HepG2 (cell line): ENCODE results near the gene TMEM145. TPM values are rescaled to one million over a fixed set of nuclear protein-coding genes. Genes with fewer than 3 reads are reported as not detected.

Experiments used
- ATAC-seq: fragments of 200-7000 bp; cut with Tn5 transposase; 3 replicates; pipeline ENCODE4 v1.9.1; 2020; ENCODE audit warnings: mild to moderate bottlenecking, moderate library complexity
- BruUV-seq: library from RNA; stranded (reverse); fragments of 400-500 nt; replicated peaks from 2 replicates; lab custom pipeline; 2021; lab: Mats Ljungman, UMichigan
- CTCF ChIA-PET: fragments of 300-600 bp; formaldehyde crosslinking; extraction: SDS; loops from one replicate; lab custom pipeline; 2021; ENCODE audit warnings: low total read pairs, inconsistent platforms, low intra/inter-chr PET ratio; lab: Yijun Ruan, JAX
- POLR2A ChIA-PET: fragments of 350-600 bp; sonication (Branson Sonifier 250); formaldehyde crosslinking; loops from one replicate; lab custom pipeline; 2020; ENCODE audit warnings: antibody characterized with exemption, inconsistent platforms; lab: Yijun Ruan, JAX
- DNase-seq: peaks from one replicate; pipeline ENCODE4 v3.0.0-alpha.2; 2015; ENCODE audit warnings: low spot score
- FAIRE-seq: peaks from 3 replicates; lab custom pipeline; 2011; peaks lifted over from hg19 to GRCh38; lab: Jason Lieb, UNC
- H2AFZ ChIP-seq: one replicate; pipeline ENCODE4 v1.6.1; 2011; ENCODE audit warnings: low read length, inconsistent platforms
- H3K27ac ChIP-seq: fragments of 300-600 bp; 3 replicates; pipeline ENCODE4 v1.8.0; 2011; ENCODE audit warnings: mixed run types, mild to moderate bottlenecking, mixed read lengths, low read length, inconsistent platforms; ENCODE audit not compliant: insufficient read depth; ENCODE audit errors: extremely low read length
- H3K27me3 ChIP-seq, 2 experiments: fragments of 200-600 bp in 1 of 2; 2 replicates in 1 of 2; 3 replicates in 1 of 2; pipeline versions ENCODE4 v1.6.0 to v1.8.0; 2011; ENCODE audit warnings: low read length in 2 of 2, mild to moderate bottlenecking in 2 of 2, moderate library complexity in 2 of 2, inconsistent platforms in 1 of 2; ENCODE audit not compliant: insufficient read depth in 2 of 2, control insufficient read depth in 1 of 2
- H3K36me3 ChIP-seq, 2 experiments: fragments of 200-600 bp in 1 of 2; replicated peaks in 1 of 2; 2 replicates in 1 of 2; 3 replicates in 1 of 2; pipeline versions ENCODE4 v1.5.1 to v1.8.0; 2011; ENCODE audit warnings: low read length in 2 of 2, inconsistent platforms in 1 of 2; ENCODE audit not compliant: insufficient read depth in 2 of 2, control insufficient read depth in 1 of 2
- H3K4me1 ChIP-seq: 2 replicates; pipeline ENCODE4 v1.5.1; 2012; ENCODE audit warnings: low read length, inconsistent platforms; ENCODE audit not compliant: insufficient read depth
- H3K4me2 ChIP-seq: 2 replicates; pipeline ENCODE4 v1.6.0; 2011; ENCODE audit warnings: low read depth, low read length, inconsistent platforms
- H3K4me3 ChIP-seq, 3 experiments: fragments of 200-600 bp in 1 of 3; sonication (generic), shearing (Covaris generic) in 1 of 3; replicated peaks in 1 of 3; 2 replicates each; pipeline ENCODE4 v1.5.1; 2011 to 2016; ENCODE audit warnings: low read length in 3 of 3, inconsistent platforms in 2 of 3, low read depth in 2 of 3, mild to moderate bottlenecking in 2 of 3, control low read depth in 1 of 3, mixed read lengths in 1 of 3; ENCODE audit not compliant: insufficient read depth in 1 of 3
- H3K79me2 ChIP-seq: one replicate; pipeline ENCODE4 v1.6.1; 2011; ENCODE audit warnings: low read length, inconsistent platforms; ENCODE audit not compliant: insufficient read depth
- H3K9ac ChIP-seq: 2 replicates; pipeline ENCODE4 v1.6.0; 2011; ENCODE audit warnings: mild to moderate bottlenecking, low read depth, low read length, inconsistent platforms; ENCODE audit not compliant: insufficient read depth
- H3K9me3 ChIP-seq: 2 replicates; pipeline ENCODE4 v1.5.1; 2012; ENCODE audit warnings: mild to moderate bottlenecking, low read length
- H4K20me1 ChIP-seq: 2 replicates; pipeline ENCODE4 v1.6.0; 2011; ENCODE audit warnings: inconsistent platforms, mild to moderate bottlenecking, low read length, moderate library complexity; ENCODE audit not compliant: insufficient read depth
- KDM5B ChIP-seq: sonication (generic); formaldehyde crosslinking; IDR thresholded peaks from 2 replicates; pipeline ENCODE4 v1.4.0; 2020; ENCODE audit warnings: missing genetic modification reagents, mild to moderate bottlenecking, borderline replicate concordance
- PATZ1 ChIP-seq: sonication (generic); formaldehyde crosslinking; IDR thresholded peaks from 2 replicates; pipeline ENCODE4 v1.4.0; 2020; ENCODE audit warnings: missing genetic modification reagents
- ZNF777 ChIP-seq: sonication (generic); formaldehyde crosslinking; IDR thresholded peaks from 2 replicates; pipeline ENCODE4 v1.4.0; 2020; ENCODE audit warnings: missing genetic modification reagents
- WGBS: methylation state at CpG from one replicate; pipeline ENCODE4 v1.1.6; 2017; ENCODE audit warnings: low lambda C conversion rate; 5-methylcytosine and 5-hydroxymethylcytosine counted together
- in situ Hi-C: cut with HindIII; loops from 2 replicates; pipeline ENCODE4 v1.10.0; 2017; ENCODE audit warnings: low pct_unique_long_range_greater_than_20kb; ENCODE audit not compliant: extremely low pct_ligation_motif_present
- intact Hi-C: fragments of 100-400 bp; cut with micrococcal nuclease; formaldehyde crosslinking; loops from one replicate; pipeline ENCODE4 v1.10.0; 2022; ENCODE audit not compliant: unreplicated experiment
- polyA plus RNA-seq, 8 experiments: library from polyadenylated mRNA; depleted of rRNA in 3 of 8; stranded (reverse) in 7 of 8; unstranded in 1 of 8; fragments of >200 nt; fragmentation: Illumina TruSeq in 4 of 8; extraction: Trizol in 4 of 8; gene quantifications; 2 replicates each; pipeline versions ENCODE4 v1.2.1 to v1.2.3, GENCODE V29; 2011 to 2016; ENCODE audit warnings: low read depth in 4 of 8, missing spikeins in 1 of 8, mixed read lengths in 1 of 8; ENCODE audit not compliant: insufficient read depth in 1 of 8
- total RNA-seq, 5 experiments: library from RNA; depleted of rRNA; stranded (reverse); fragments of >200 nt; fragmentation: Illumina TruSeq; extraction: Trizol; gene quantifications; 2 replicates each; pipeline ENCODE4 v1.2.3, GENCODE V29; 2016; ENCODE audit warnings: low read depth in 1 of 5
- TF ChIP-seq, protein P1 (sequence below): sonication (generic); formaldehyde crosslinking; IDR thresholded peaks from 2 replicates; pipeline ENCODE4; 2020; ENCODE audit warnings: missing genetic modification reagents, mild to moderate bottlenecking, borderline replicate concordance

Gene TMEM145
- total and polyA plus RNA-seq, 2 of the 13 experiments (the other 11 are each of a cell fraction or from before 2014, with no cell fraction given): 0.07 to 5.1 TPM

DNA sequence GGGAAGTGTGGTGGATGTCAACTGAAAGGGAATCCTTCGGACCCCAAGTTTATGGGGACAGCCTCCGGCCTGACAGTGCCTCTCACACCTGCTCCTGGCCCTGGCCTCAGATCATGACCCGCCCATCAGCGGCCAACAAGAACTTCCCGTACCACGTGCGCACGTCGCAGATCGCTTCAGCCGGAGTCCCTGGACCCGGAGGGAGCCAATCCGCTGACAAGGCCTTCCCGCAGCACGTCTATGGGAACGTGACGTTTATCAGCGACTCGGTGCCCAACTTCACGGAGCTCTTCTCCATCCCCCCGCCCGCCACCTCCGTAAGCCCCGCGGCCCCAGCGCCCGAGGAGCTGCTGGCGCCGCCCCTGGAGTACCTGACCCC is 10.4 kb downstream of the TMEM145 start (continued):
- TF ChIP-seq, protein P1, sequence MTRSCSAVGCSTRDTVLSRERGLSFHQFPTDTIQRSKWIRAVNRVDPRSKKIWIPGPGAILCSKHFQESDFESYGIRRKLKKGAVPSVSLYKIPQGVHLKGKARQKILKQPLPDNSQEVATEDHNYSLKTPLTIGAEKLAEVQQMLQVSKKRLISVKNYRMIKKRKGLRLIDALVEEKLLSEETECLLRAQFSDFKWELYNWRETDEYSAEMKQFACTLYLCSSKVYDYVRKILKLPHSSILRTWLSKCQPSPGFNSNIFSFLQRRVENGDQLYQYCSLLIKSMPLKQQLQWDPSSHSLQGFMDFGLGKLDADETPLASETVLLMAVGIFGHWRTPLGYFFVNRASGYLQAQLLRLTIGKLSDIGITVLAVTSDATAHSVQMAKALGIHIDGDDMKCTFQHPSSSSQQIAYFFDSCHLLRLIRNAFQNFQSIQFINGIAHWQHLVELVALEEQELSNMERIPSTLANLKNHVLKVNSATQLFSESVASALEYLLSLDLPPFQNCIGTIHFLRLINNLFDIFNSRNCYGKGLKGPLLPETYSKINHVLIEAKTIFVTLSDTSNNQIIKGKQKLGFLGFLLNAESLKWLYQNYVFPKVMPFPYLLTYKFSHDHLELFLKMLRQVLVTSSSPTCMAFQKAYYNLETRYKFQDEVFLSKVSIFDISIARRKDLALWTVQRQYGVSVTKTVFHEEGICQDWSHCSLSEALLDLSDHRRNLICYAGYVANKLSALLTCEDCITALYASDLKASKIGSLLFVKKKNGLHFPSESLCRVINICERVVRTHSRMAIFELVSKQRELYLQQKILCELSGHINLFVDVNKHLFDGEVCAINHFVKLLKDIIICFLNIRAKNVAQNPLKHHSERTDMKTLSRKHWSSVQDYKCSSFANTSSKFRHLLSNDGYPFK (CRISPR knock-in tag): no peak
- TF ChIP-seq, all 625 proteins: peak for 0

GRCh38 chr19:42323852-42324654 is 10.9 kb downstream of the TMEM145 start:
- Histone ChIP-seq H3K79me2 (peaks cover 17% of the 10 kb centered on the region), H2AFZ (no peak overlapping the region), H3K4me1 (peaks cover 24% of the 10 kb centered on the region), H4K20me1 (no peaks in the 10 kb centered on the region), H3K4me2 (peak overlapping the region; percentile 45), H3K4me3 (peak overlapping the region in 2 of 3 experiments; percentile 51 to 75; a peak in 3 of 6 replicates), H3K27ac (no peak overlapping the region), H3K27me3 (peaks cover 0 to 10% of the 10 kb centered on the region in 2 experiments; a peak in 2 of 5 replicates), H3K9ac (peak overlapping the region; percentile 59; the same call in 1 of the 2 replicates), H3K36me3 (no peaks in the 10 kb centered on the region), H3K9me3 (no peaks in the 10 kb centered on the region)
- ATAC-seq (no peak), DNase-seq (no peak), FAIRE-seq (no peak)
- POLR2A ChIA-PET: no interaction called here
- CTCF ChIA-PET: interaction anchor here (1.4 kb wide), 1 partner anchor 34 kb away, joined by 4 read pairs; no protein-coding TSS in a partner anchor
- in situ Hi-C loops (no loop called here), intact Hi-C loops (loop anchor here (2.0 kb wide), 1 partner anchor 21 kb away; the partner anchor contains the start of genes PAFAH1B3 and PRR19)
- WGBS: 91% methylated on average over 45 of the region's 92 CpGs
- no TSS peak for BruUV-seq
- TF ChIP-seq PATZ1 (CRISPR knock-in tag): 0 out of 2 replicates have a peak, but pooled peaks have one; percentile 15
- no peak for TF ChIP-seq KDM5B (CRISPR knock-in tag)
- peak; percentile 69 for TF ChIP-seq ZNF777 (CRISPR knock-in tag)
